A549 (cell line): ENCODE data around the gene GINS3. TPM values are rescaled to one million over a fixed set of nuclear protein-coding genes. Genes with fewer than 3 reads are reported as not detected.

Source experiments
- ATAC-seq, 2 experiments: fragments of 200-7000 bp in 1 of 2; fragments of >200 bp in 1 of 2; cut with Nextera tagmentation in 1 of 2; cut with Tn5 transposase in 1 of 2; 3 replicates each; pipeline versions ENCODE4 v1.8.0 to v1.9.1; 2018 to 2020; ENCODE audit warnings: mild to moderate bottlenecking in 1 of 2, moderate library complexity in 1 of 2
- CTCF ChIA-PET: fragments of 300-600 bp; sonication (Branson Sonifier 250); formaldehyde crosslinking; extraction: SDS; loops from one replicate; lab custom pipeline; 2021; ENCODE audit warnings: antibody characterized with exemption, inconsistent platforms; lab: Yijun Ruan, JAX
- POLR2A ChIA-PET: fragments of 350-600 bp; formaldehyde crosslinking; extraction: SDS; loops from one replicate; lab custom pipeline; 2021; ENCODE audit warnings: antibody characterized with exemption, inconsistent platforms; lab: Yijun Ruan, JAX
- DNase-seq, 2 experiments: peaks; one replicate each; pipeline versions ENCODE4 v3.0.0 to v3.0.0-alpha.2; 2011 to 2016; ENCODE audit warnings: low read depth in 1 of 2, low spot score in 1 of 2
- FAIRE-seq: peaks from 2 replicates; lab custom pipeline; 2011; peaks lifted over from hg19 to GRCh38; lab: Jason Lieb, UNC
- H3K27ac ChIP-seq, 2 experiments: fragments of >200 bp; sonication (Bioruptor Twin); formaldehyde crosslinking; 3 replicates each; pipeline ENCODE4 v1.5.1; 2016 to 2017
- H3K4me1 ChIP-seq: fragments of >200 bp; sonication (Bioruptor Twin); formaldehyde crosslinking; 3 replicates; pipeline ENCODE4 v1.6.1; 2016
- H3K4me2 ChIP-seq: fragments of >200 bp; sonication (Bioruptor Twin); formaldehyde crosslinking; 3 replicates; pipeline ENCODE4 v1.6.1; 2016
- H3K4me3 ChIP-seq: fragments of >200 bp; sonication (Bioruptor Twin); formaldehyde crosslinking; 3 replicates; pipeline ENCODE4 v1.5.1; 2016
- H3K9me3 ChIP-seq: fragments of >200 bp; sonication (Bioruptor Twin); formaldehyde crosslinking; 3 replicates; pipeline ENCODE4 v1.6.1; 2016
- CBX8 ChIP-seq: fragments of 200-600 bp; sonication (generic); IDR thresholded peaks from 2 replicates; pipeline ENCODE4 v1.6.1; 2016
- CEBPB ChIP-seq, 2 experiments: fragments of >200 bp in 1 of 2; sonication (Bioruptor Twin) in 1 of 2; formaldehyde crosslinking in 1 of 2; IDR thresholded peaks; 2 replicates each; pipeline ENCODE4 v1.6.1; 2012 to 2016
- CHD4 ChIP-seq: fragments of 200-600 bp; sonication (generic); IDR thresholded peaks from 2 replicates; pipeline ENCODE4 v1.6.1; 2016; ENCODE audit warnings: antibody characterized with exemption, mild to moderate bottlenecking, borderline replicate concordance
- ESRRA ChIP-seq: fragments of 150-350 bp; IDR thresholded peaks from 2 replicates; pipeline ENCODE4 v1.6.1; 2014; ENCODE audit warnings: mild to moderate bottlenecking, low read length, borderline replicate concordance
- FOSL2 ChIP-seq, 2 experiments: fragments of 450-650 bp in 1 of 2; fragments of >200 bp in 1 of 2; sonication (Bioruptor Twin) in 1 of 2; formaldehyde crosslinking; IDR thresholded peaks; 2 replicates each; pipeline versions ENCODE4 v1.5.0 to v1.6.1; 2016 to 2020; ENCODE audit warnings: mild to moderate bottlenecking in 1 of 2, moderate library complexity in 1 of 2
- FOXS1 ChIP-seq: fragments of 250-450 bp; sonication (Bioruptor Pico); IDR thresholded peaks from 2 replicates; pipeline ENCODE4 v1.5.0; 2020; ENCODE audit warnings: mild to moderate bottlenecking, moderate library complexity
- GATA3 ChIP-seq: IDR thresholded peaks from 2 replicates; pipeline ENCODE4 v1.6.1; 2012; ENCODE audit warnings: borderline replicate concordance
- HOXB5 ChIP-seq: fragments of 250-450 bp; sonication (Bioruptor Pico); IDR thresholded peaks from 2 replicates; pipeline ENCODE4 v1.5.0; 2020; ENCODE audit warnings: mild to moderate bottlenecking, moderate library complexity
- JUN ChIP-seq, 2 experiments: fragments of >200 bp; sonication (Bioruptor Twin); formaldehyde crosslinking; IDR thresholded peaks; 2 replicates in 1 of 2; 3 replicates in 1 of 2; pipeline ENCODE4 v1.6.1; 2016 to 2017
- JUNB ChIP-seq: fragments of >200 bp; sonication (Bioruptor Twin); formaldehyde crosslinking; IDR thresholded peaks from 2 replicates; pipeline ENCODE4 v1.6.1; 2016
- MAFK ChIP-seq: fragments of 450-650 bp; IDR thresholded peaks from 2 replicates; pipeline ENCODE4 v1.6.1; 2014; ENCODE audit not compliant: partially characterized antibody
- MAZ ChIP-seq: fragments of 150-350 bp; IDR thresholded peaks from 2 replicates; pipeline ENCODE4 v1.6.1; 2014; ENCODE audit warnings: antibody characterized with exemption, low read depth, low read length, borderline replicate concordance
- NR3C1 ChIP-seq: fragments of >200 bp; sonication (Bioruptor Twin); formaldehyde crosslinking; IDR thresholded peaks from 3 replicates; pipeline ENCODE4 v1.6.1; 2017
- PHF8 ChIP-seq: fragments of 200-600 bp; sonication (generic); IDR thresholded peaks from 2 replicates; pipeline ENCODE4 v1.6.1; 2016; ENCODE audit warnings: low read depth, mild to moderate bottlenecking, antibody characterized with exemption, moderate library complexity, borderline replicate concordance
- RAD21 ChIP-seq, 2 experiments: fragments of >200 bp in 1 of 2; sonication (Bioruptor Twin) in 1 of 2; formaldehyde crosslinking in 1 of 2; IDR thresholded peaks in 1 of 2; conservative IDR thresholded peaks in 1 of 2; 2 replicates in 1 of 2; 3 replicates in 1 of 2; pipeline ENCODE4 v1.6.1; 2012 to 2018; ENCODE audit warnings: inconsistent platforms in 1 of 2
- RARB ChIP-seq: fragments of 250-450 bp; sonication (Bioruptor Pico); IDR thresholded peaks from 2 replicates; pipeline ENCODE4 v1.8.0; 2021; ENCODE audit warnings: mild to moderate bottlenecking, moderate library complexity
- RFX5 ChIP-seq: fragments of 450-650 bp; IDR thresholded peaks from 2 replicates; pipeline ENCODE4 v1.7.1; 2014; ENCODE audit warnings: antibody characterized with exemption, mild to moderate bottlenecking, moderate library complexity
- SMC3 ChIP-seq: fragments of >200 bp; sonication (Bioruptor Twin); formaldehyde crosslinking; IDR thresholded peaks from 3 replicates; pipeline ENCODE4 v1.6.1; 2018; ENCODE audit warnings: inconsistent platforms
- ZC3H11A ChIP-seq: fragments of 450-650 bp; IDR thresholded peaks from 2 replicates; pipeline ENCODE4 v1.6.1; 2014; ENCODE audit warnings: antibody characterized with exemption, mild to moderate bottlenecking
- ZNF302 ChIP-seq: fragments of 250-450 bp; sonication (Bioruptor Pico); IDR thresholded peaks from 2 replicates; pipeline ENCODE4 v1.9.0; 2021; ENCODE audit warnings: inconsistent platforms, mild to moderate bottlenecking, moderate library complexity
- WGBS: methylation state at CpG from one replicate; pipeline ENCODE4 v1.1.6; 2017; ENCODE audit errors: missing lambda C conversion rate; 5-methylcytosine and 5-hydroxymethylcytosine counted together
- polyA plus RNA-seq, 4 experiments: library from polyadenylated mRNA; depleted of rRNA in 3 of 4; stranded (reverse); fragments of >200 nt; fragmentation: RNase III in 1 of 4; extraction: RNeasy Plus Mini Kit Qiagen cat#74134 plus additional on column Dnase treatment in 1 of 4; gene quantifications; 2 replicates in 3 of 4; 3 replicates in 1 of 4; pipeline ENCODE4 v1.2.3, GENCODE V29; 2011 to 2017
- TF ChIP-seq, protein P1 (sequence below): IDR thresholded peaks from 2 replicates; pipeline ENCODE4 v1.6.1; 2012; ENCODE audit warnings: low read depth, borderline replicate concordance
- TF ChIP-seq, protein P2 (sequence below): IDR thresholded peaks from 2 replicates; pipeline ENCODE4 v1.6.1; 2012
- TF ChIP-seq, protein P3 (sequence below): fragments of >200 bp; sonication (Bioruptor Twin); formaldehyde crosslinking; IDR thresholded peaks from 3 replicates; pipeline ENCODE4 v1.5.1; 2016

The GINS3 gene
- polyA plus RNA-seq, 2 of the 4 experiments (the other 2 are of a cell fraction), result 19.7 to 21.0 TPM

GRCh38 chr16:58451265-58451689 lies 59.0 kb downstream of the GINS3 start:
- Histone ChIP-seq H3K4me2 (peak overlapping the region; percentile 64), H3K27ac (peak overlapping the region; percentile 59 to 79), H3K4me1 (peaks cover 38% of the 10 kb centered on the region), H3K9me3 (no peaks in the 10 kb centered on the region), H3K4me3 (no peak overlapping the region)
- FAIRE-seq (no peak), DNase-seq (no peak), ATAC-seq (peak in 1 of 2 experiments; percentile 9; a peak in 3 of 6 replicates)
- 79% methylated on average over 2 of the region's 3 CpGs for WGBS
- TF ChIP-seq RARB (CRISPR knock-in tag), result no peak
- TF ChIP-seq MAZ, result no peak
- TF ChIP-seq RFX5, result no peak
- TF ChIP-seq CBX8, result no peak
- TF ChIP-seq MAFK, result no peak
- no peak for TF ChIP-seq ZC3H11A
- no peak for TF ChIP-seq JUNB
- TF ChIP-seq ZNF302 (CRISPR knock-in tag), result no peak
- TF ChIP-seq, protein P1, sequence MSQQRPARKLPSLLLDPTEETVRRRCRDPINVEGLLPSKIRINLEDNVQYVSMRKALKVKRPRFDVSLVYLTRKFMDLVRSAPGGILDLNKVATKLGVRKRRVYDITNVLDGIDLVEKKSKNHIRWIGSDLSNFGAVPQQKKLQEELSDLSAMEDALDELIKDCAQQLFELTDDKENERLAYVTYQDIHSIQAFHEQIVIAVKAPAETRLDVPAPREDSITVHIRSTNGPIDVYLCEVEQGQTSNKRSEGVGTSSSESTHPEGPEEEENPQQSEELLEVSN, result no peak
- no peak for TF ChIP-seq FOSL2 (IDR thresholded peaks at IDR 0.05)
- no peak for TF ChIP-seq FOSL2 (CRISPR knock-in tag; IDR thresholded peaks at IDR 0.05)
- TF ChIP-seq PHF8, result no peak
- TF ChIP-seq FOXS1 (CRISPR knock-in tag), result no peak
- ChIA-PET POLR2A (interaction anchor here (0.6 kb wide), 1 partner anchor 300 kb away, joined by 4 read pairs; no protein-coding TSS in a partner anchor), CTCF (interaction anchor here (1.6 to 2.8 kb wide), 4 partner anchors 11 to 114 kb away, joined by 4 to 11 read pairs (median 8); no protein-coding TSS in a partner anchor)

DNA sequence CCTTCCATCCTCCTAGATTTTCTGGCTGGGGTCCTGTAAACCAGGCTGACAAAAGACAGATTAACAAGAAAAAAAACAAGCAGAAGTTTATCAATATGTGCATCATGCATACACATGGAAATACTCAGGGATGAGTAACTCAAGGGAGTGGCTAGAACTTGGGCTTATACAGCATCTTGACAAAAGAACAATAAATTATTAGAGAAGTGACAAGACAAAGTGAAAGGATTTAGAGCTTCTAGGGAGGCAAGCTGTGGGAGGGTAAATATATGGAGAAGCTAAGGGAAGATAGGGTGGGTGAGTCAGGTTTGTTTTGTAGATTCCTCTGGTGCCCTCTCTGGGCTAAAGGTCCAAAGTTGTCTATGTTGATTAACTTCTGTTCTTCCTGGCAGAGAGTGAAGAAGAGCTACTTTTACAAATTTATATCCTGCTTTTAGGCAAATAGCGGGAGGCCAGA lies 59.7 kb downstream of the GINS3 start:
- DNase-seq (peak; percentile 32 to 90), FAIRE-seq (no peak), ATAC-seq (peak; percentile 88 to 90)
- no peak for TF ChIP-seq PHF8
- TF ChIP-seq, protein P2, sequence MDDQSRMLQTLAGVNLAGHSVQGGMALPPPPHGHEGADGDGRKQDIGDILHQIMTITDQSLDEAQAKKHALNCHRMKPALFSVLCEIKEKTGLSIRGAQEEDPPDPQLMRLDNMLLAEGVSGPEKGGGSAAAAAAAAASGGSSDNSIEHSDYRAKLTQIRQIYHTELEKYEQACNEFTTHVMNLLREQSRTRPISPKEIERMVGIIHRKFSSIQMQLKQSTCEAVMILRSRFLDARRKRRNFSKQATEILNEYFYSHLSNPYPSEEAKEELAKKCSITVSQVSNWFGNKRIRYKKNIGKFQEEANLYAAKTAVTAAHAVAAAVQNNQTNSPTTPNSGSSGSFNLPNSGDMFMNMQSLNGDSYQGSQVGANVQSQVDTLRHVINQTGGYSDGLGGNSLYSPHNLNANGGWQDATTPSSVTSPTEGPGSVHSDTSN, result peak; percentile 66; the same call in 1 of the 2 replicates
- TF ChIP-seq GATA3, result peak; percentile 83
- TF ChIP-seq, protein P3, sequence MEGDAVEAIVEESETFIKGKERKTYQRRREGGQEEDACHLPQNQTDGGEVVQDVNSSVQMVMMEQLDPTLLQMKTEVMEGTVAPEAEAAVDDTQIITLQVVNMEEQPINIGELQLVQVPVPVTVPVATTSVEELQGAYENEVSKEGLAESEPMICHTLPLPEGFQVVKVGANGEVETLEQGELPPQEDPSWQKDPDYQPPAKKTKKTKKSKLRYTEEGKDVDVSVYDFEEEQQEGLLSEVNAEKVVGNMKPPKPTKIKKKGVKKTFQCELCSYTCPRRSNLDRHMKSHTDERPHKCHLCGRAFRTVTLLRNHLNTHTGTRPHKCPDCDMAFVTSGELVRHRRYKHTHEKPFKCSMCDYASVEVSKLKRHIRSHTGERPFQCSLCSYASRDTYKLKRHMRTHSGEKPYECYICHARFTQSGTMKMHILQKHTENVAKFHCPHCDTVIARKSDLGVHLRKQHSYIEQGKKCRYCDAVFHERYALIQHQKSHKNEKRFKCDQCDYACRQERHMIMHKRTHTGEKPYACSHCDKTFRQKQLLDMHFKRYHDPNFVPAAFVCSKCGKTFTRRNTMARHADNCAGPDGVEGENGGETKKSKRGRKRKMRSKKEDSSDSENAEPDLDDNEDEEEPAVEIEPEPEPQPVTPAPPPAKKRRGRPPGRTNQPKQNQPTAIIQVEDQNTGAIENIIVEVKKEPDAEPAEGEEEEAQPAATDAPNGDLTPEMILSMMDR, result peak; percentile 33; the same call in 2 of the 3 replicates
- peak; percentile 32 to 33; a peak in 3 of 5 replicates for TF ChIP-seq RAD21 (conservative IDR thresholded peaks at IDR 0.05 in 1 of 2, IDR thresholded peaks at IDR 0.05 in 1 of 2)
- no peak for TF ChIP-seq CHD4
- no peak for TF ChIP-seq RARB (CRISPR knock-in tag)
- peak; percentile 25 for TF ChIP-seq FOSL2 (IDR thresholded peaks at IDR 0.05)
- peak; percentile 80 for TF ChIP-seq FOSL2 (CRISPR knock-in tag; IDR thresholded peaks at IDR 0.05)
- no peak for TF ChIP-seq NR3C1
- peak; percentile 56; the same call in 1 of the 2 replicates for TF ChIP-seq JUNB
- no peak for TF ChIP-seq ESRRA
- TF ChIP-seq CEBPB (IDR thresholded peaks at IDR 0.05), result 0 out of 4 replicates have a peak, but pooled peaks of 1 of the 2 experiments have one; percentile 28
- 0 out of 3 replicates have a peak, but pooled peaks have one; percentile 18 for TF ChIP-seq SMC3
- TF ChIP-seq FOXS1 (CRISPR knock-in tag), result 0 out of 2 replicates have a peak, but pooled peaks have one; percentile 60
- 0 out of 5 replicates have a peak, but pooled peaks of 1 of the 2 experiments have one; percentile 33 for TF ChIP-seq JUN (IDR thresholded peaks at IDR 0.05)
- TF ChIP-seq MAFK, result peak; percentile 18
- TF ChIP-seq HOXB5 (CRISPR knock-in tag), result peak; percentile 87
- Histone ChIP-seq H3K4me1 (peaks cover 45% of the 10 kb centered on the region), H3K4me3 (no peak overlapping the region), H3K27ac (peak overlapping the region; percentile 61 to 79), H3K9me3 (no peaks in the 10 kb centered on the region), H3K4me2 (peak overlapping the region; percentile 64)
- POLR2A ChIA-PET, result interaction anchor here (0.7 kb wide), 1 partner anchor 59 kb away, joined by 3 read pairs; the partner anchor contains the start of gene GINS3
- CTCF ChIA-PET, result interaction anchor here (0.8 to 2.8 kb wide), 5 partner anchors 10 to 115 kb away, joined by 3 to 11 read pairs (median 5); no protein-coding TSS in a partner anchor
- WGBS, result 11% methylated on average over 1 of the region's 1 CpG
